ENCODE results near the gene SLC16A10. TPM values are rescaled to one million over a fixed set of nuclear protein-coding genes. Genes with fewer than 3 reads are reported as not detected.
"Not testable (repeated sequence)": the region's sequence is repeated elsewhere in the genome, so short reads cannot be mapped to it uniquely, and the experiment has no call there.

Gene SLC16A10
- total RNA-seq, 3 donors from 2014 or later: 1.4 to 6.0 (median 3.8) TPM

- peaks cover 3% of the 10 kb centered on the region for H3K4me1 ChIP-seq (ENCODE audit: low read depth)
- DNase-seq (no peak), ATAC-seq (no peak)
- no peaks in the 10 kb centered on the region for H3K9me3 ChIP-seq
- no peak for TF ChIP-seq CTCF (IDR thresholded peaks at IDR 0.05)
- no peaks in the 10 kb centered on the region for H3K36me3 ChIP-seq (ENCODE audit: low read depth)
- intact Hi-C loops (cut with DNase I, micrococcal nuclease): no loop called here
- H3K4me3 ChIP-seq: no peak overlapping the region
Measured at GRCh38 chr6:111090766-111091165, 3.5 kb downstream of the SLC16A10 start.

- Histone ChIP-seq H3K9me3 (no peaks in the 10 kb centered on the region), H3K36me3 (ENCODE audit: low read depth) (no peaks in the 10 kb centered on the region), H3K4me3 (no peak overlapping the region), H3K4me1 (ENCODE audit: low read depth) (peaks cover 3% of the 10 kb centered on the region)
- TF ChIP-seq CTCF (IDR thresholded peaks at IDR 0.05): no peak
- intact Hi-C loops (cut with DNase I, micrococcal nuclease): no loop called here
- ATAC-seq: no peak
- DNase-seq: no peak
Measured at GRCh38 chr6:111091987-111092386, 4.7 kb downstream of the SLC16A10 start.

GRCh38 chr6:111095488-111095887 lies 8.2 kb downstream of the SLC16A10 start:
- H3K36me3 ChIP-seq (ENCODE audit: low read depth); intact Hi-C loops (cut with DNase I, micrococcal nuclease); H3K4me1 ChIP-seq (ENCODE audit: low read depth); H3K9me3 ChIP-seq; ATAC-seq; DNase-seq; H3K4me3 ChIP-seq: not testable (repeated sequence)

- peak; percentile 75 to 87 (median 80) for DNase-seq
- no peaks in the 10 kb centered on the region for H3K9me3 ChIP-seq
- no peaks in the 10 kb centered on the region for H3K36me3 ChIP-seq (ENCODE audit: low read depth)
- intact Hi-C loops (cut with DNase I, micrococcal nuclease): no loop called here
- H3K4me1 ChIP-seq (ENCODE audit: low read depth): no peaks in the 10 kb centered on the region
- ATAC-seq: peak; percentile 97
- no peak overlapping the region for H3K4me3 ChIP-seq
- no peak for TF ChIP-seq CTCF (IDR thresholded peaks at IDR 0.05)
Measured at GRCh38 chr6:111096246-111096645, 8.9 kb downstream of the SLC16A10 start.

- peaks cover 5% of the 10 kb centered on the region for H3K4me1 ChIP-seq (ENCODE audit: low read depth)
- DNase-seq: no peak
- no peak overlapping the region for H3K4me3 ChIP-seq
- H3K36me3 ChIP-seq (ENCODE audit: low read depth): no peaks in the 10 kb centered on the region
- TF ChIP-seq CTCF (IDR thresholded peaks at IDR 0.05): no peak
- ATAC-seq: no peak
- intact Hi-C loops (cut with DNase I, micrococcal nuclease): no loop called here
- H3K9me3 ChIP-seq: no peaks in the 10 kb centered on the region
Measured at GRCh38 chr6:111098597-111098996, 11.3 kb downstream of the SLC16A10 start.

GRCh38 chr6:111101987-111102386 lies 14.7 kb downstream of the SLC16A10 start:
- no peak for TF ChIP-seq CTCF (IDR thresholded peaks at IDR 0.05)
- H3K4me1 ChIP-seq (ENCODE audit: low read depth): peaks cover 13% of the 10 kb centered on the region
- ATAC-seq (peak; percentile 85), DNase-seq (peak in 1 of 3 donors; percentile 20)
- no peaks in the 10 kb centered on the region for H3K36me3 ChIP-seq (ENCODE audit: low read depth)
- intact Hi-C loops (cut with DNase I, micrococcal nuclease): no loop called here
- no peak overlapping the region for H3K4me3 ChIP-seq
- H3K9me3 ChIP-seq: no peaks in the 10 kb centered on the region
